AG09309 (cell line): ENCODE measurements around the gene ZNHIT1.
"Not testable (repeated sequence)": the region's sequence is repeated elsewhere in the genome, so short reads cannot be mapped to it uniquely, and the experiment has no call there.

ENCODE experiments used
- DNase-seq: peaks from one replicate; pipeline ENCODE4 v3.0.0-alpha.2; 2010; ENCODE audit warnings: low read depth
- H3K4me3 ChIP-seq: 2 replicates; pipeline ENCODE4 v1.5.1; 2011; ENCODE audit warnings: mild to moderate bottlenecking, low read depth, low read length, moderate library complexity; ENCODE audit not compliant: control insufficient read depth
- CTCF ChIP-seq: IDR thresholded peaks from 2 replicates; pipeline ENCODE4 v1.5.1; 2011; ENCODE audit warnings: mild to moderate bottlenecking, low read depth, low read length, inconsistent platforms; ENCODE audit not compliant: insufficient read depth, control insufficient read depth; ENCODE audit errors: missing control alignments

Gene ZNHIT1

DNA sequence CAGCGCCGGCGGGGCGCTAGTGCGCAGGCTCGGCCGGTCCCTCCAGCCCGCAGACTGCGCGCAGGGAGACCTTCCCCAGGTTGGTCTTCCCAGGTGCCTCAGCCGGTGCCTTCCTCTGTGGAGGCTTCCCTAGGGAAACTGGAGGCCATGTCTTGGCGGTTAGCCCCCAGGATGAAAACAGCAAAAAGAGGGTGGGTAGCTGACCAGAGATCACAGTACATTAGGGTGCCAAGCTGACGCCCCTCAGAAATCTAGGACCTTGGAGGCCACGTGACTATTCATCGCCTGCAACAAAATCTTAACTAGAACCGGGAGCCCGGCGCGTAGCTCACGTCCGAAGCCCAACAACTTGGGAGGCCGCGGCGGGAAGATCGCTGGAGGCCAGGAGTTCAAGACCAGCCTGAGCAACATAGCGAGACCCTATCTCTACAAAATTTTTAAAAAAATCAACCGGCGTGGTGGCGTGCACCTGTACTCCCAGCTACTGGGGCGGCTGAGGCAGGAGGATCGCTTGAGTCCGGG lies 27.2 kb downstream of the ZNHIT1 start:
- peak overlapping the region; percentile 98 for H3K4me3 ChIP-seq
- TF ChIP-seq CTCF, result no peak
- DNase-seq, result no peak

- TF ChIP-seq CTCF, result no peak
- DNase-seq, result no peak
- no peak overlapping the region for H3K4me3 ChIP-seq
Measured at GRCh38 chr7:101248276-101248675, 30.3 kb downstream of the ZNHIT1 start.

GRCh38 chr7:101250324-101250723 lies 32.4 kb downstream of the ZNHIT1 start:
- TF ChIP-seq CTCF, result no peak
- DNase-seq, result no peak
- H3K4me3 ChIP-seq, result no peak overlapping the region

DNA sequence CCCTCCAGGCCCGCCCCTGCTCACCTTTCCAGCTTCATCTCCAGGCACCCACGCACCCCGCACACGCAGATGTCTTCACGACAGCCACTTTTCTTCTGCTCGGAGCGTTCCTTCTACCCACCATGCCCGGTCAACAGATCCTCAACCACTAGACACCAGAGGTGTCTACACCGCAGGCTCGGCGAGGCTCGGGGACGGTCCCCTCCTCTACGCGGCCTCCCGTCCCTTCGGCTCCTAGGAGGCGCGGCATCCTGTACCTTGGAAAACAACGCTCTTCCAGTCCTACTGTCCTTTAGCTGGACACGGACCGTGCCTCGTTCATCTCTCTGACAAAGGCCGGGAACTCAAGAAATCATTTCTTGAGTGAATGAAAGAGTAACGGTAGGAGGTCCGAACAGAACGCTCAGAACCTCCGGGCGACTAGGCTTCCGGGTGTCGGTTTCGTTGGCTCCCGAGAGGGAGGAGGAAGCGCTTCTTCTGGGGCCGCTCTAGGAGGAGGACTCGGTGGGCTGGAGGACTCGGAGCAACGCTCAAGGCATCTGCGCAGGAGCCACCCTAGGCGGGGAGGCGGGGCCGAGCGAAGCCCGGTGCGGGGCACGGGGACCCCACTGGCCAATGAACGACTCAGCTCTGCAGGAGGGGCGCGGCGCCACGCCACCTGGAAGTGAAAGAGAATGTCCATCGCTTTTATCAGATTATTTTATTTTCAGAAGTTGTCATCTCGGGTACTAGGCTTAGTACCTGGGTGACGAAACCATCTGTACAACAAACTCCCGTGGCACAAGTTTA lies 34.1 kb downstream of the ZNHIT1 start:
- DNase-seq, result peak; percentile 88
- no peak for TF ChIP-seq CTCF
- peak overlapping the region; percentile 71 for H3K4me3 ChIP-seq

- H3K4me3 ChIP-seq, DNase-seq: not testable (repeated sequence)
Measured at GRCh38 chr7:101253199-101253598, 35.2 kb downstream of the ZNHIT1 start.

DNA sequence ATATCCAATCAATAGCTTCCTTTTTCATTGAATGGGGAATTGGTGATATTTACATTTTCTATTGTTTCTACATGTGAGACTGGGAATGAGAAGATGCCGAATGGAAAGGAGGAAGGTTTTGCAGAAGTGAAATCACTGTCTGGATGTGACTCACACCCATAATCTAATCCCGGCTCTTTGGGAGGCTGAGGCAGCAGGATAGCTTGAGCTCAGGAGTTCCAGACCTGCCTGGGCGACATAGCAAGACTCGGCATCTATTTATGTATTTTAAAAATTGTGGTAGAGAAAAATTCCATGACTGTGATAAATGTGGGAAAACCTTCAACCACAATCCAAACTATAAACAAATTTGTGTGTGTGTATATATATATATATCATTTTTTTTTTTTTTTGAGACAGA lies 37.8 kb downstream of the ZNHIT1 start:
- no peak for TF ChIP-seq CTCF
- DNase-seq, result no peak
- H3K4me3 ChIP-seq, result no peak overlapping the region

DNA sequence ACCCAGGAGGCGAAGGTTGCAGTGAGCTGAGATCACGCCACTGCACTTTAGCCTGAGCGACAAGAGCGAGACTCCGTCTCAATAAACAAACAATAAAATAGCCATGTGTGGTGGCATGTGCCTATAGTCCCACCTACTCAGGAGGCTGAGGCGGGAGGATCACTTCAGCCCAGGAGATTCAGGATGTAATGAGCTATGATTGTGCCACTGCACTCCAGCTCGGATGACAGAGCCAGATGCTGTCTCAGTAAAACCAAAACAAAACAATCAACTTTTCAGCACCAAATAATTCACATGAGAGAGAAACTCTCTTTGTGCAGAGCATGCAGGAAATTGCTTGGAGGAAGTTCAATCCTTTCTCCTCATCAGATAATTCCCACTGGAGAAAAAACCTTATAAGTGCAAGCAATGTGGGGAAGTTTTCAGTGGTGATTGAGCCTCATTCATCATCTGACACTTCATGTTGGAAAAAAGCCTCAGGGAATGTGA lies 40.3 kb downstream of the ZNHIT1 start:
- no peak for TF ChIP-seq CTCF
- no peak overlapping the region for H3K4me3 ChIP-seq
- no peak for DNase-seq

- DNase-seq, H3K4me3 ChIP-seq: not testable (repeated sequence)
Measured at GRCh38 chr7:101264102-101264706, 46.2 kb downstream of the ZNHIT1 start.
